ENCODE results near the gene PCGF3.

PCGF3 gene

GRCh38 chr4:712093-712492, 6.5 kb downstream of the PCGF3 start:
- TF ChIP-seq POLR2AphosphoS5 (IDR thresholded peaks at IDR 0.05; ENCODE audit: low read depth, low read length) (no peak), TAF1 (IDR thresholded peaks at IDR 0.05; ENCODE audit: borderline replicate concordance, insufficient read depth, low read length) (no peak), SIN3A (IDR thresholded peaks at IDR 0.05; ENCODE audit: borderline replicate concordance, insufficient read depth, low read length) (no peak), FOXP2 (optimal IDR thresholded peaks at IDR 0.05; ENCODE audit: borderline replicate concordance, extremely low read depth, extremely low read length, insufficient read depth) (no peak)
- TF ChIP-seq, protein P1, sequence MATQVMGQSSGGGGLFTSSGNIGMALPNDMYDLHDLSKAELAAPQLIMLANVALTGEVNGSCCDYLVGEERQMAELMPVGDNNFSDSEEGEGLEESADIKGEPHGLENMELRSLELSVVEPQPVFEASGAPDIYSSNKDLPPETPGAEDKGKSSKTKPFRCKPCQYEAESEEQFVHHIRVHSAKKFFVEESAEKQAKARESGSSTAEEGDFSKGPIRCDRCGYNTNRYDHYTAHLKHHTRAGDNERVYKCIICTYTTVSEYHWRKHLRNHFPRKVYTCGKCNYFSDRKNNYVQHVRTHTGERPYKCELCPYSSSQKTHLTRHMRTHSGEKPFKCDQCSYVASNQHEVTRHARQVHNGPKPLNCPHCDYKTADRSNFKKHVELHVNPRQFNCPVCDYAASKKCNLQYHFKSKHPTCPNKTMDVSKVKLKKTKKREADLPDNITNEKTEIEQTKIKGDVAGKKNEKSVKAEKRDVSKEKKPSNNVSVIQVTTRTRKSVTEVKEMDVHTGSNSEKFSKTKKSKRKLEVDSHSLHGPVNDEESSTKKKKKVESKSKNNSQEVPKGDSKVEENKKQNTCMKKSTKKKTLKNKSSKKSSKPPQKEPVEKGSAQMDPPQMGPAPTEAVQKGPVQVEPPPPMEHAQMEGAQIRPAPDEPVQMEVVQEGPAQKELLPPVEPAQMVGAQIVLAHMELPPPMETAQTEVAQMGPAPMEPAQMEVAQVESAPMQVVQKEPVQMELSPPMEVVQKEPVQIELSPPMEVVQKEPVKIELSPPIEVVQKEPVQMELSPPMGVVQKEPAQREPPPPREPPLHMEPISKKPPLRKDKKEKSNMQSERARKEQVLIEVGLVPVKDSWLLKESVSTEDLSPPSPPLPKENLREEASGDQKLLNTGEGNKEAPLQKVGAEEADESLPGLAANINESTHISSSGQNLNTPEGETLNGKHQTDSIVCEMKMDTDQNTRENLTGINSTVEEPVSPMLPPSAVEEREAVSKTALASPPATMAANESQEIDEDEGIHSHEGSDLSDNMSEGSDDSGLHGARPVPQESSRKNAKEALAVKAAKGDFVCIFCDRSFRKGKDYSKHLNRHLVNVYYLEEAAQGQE (IDR thresholded peaks at IDR 0.05; ENCODE audit: insufficient read depth in 1 of 2, low read depth in 2 of 2, low read length in 2 of 2): no peak

- TF ChIP-seq FOXP2 (optimal IDR thresholded peaks at IDR 0.05; ENCODE audit: borderline replicate concordance, extremely low read depth, extremely low read length, insufficient read depth): no peak
- TF ChIP-seq TAF1 (IDR thresholded peaks at IDR 0.05; ENCODE audit: borderline replicate concordance, insufficient read depth, low read length): no peak
- TF ChIP-seq, protein P1 (IDR thresholded peaks at IDR 0.05; ENCODE audit: insufficient read depth in 1 of 2, low read depth in 2 of 2, low read length in 2 of 2): no peak
- TF ChIP-seq SIN3A (IDR thresholded peaks at IDR 0.05; ENCODE audit: borderline replicate concordance, insufficient read depth, low read length): no peak
- TF ChIP-seq POLR2AphosphoS5 (IDR thresholded peaks at IDR 0.05; ENCODE audit: low read depth, low read length): no peak
Observed at GRCh38 chr4:712916-713632, 7.4 kb downstream of the PCGF3 start.

DNA sequence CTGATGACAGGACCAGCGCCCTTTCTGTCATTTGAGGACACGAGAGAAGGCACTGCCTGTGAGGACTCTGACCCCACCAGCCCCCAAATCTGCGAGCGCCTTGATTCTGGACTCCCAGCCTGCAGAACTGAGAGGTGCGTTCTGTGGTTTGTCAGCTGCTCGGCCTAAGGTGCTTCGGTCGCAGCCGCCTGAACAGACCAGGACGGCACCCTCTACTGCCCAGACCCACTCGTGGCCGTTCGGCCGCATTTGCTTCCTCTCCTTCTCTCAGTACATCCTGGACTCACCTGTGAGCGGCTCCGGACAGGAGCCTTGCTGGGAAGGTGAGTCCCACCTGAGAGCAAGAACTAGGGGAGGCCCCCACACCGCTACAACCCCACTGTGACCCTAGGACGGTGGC, 8.5 kb downstream of the PCGF3 start:
- TF ChIP-seq SIN3A (IDR thresholded peaks at IDR 0.05; ENCODE audit: borderline replicate concordance, insufficient read depth, low read length) (no peak), TAF1 (IDR thresholded peaks at IDR 0.05; ENCODE audit: borderline replicate concordance, insufficient read depth, low read length) (no peak), FOXP2 (optimal IDR thresholded peaks at IDR 0.05; ENCODE audit: borderline replicate concordance, extremely low read depth, extremely low read length, insufficient read depth) (no peak), POLR2AphosphoS5 (IDR thresholded peaks at IDR 0.05; ENCODE audit: low read depth, low read length) (no peak)
- TF ChIP-seq, protein P1 (IDR thresholded peaks at IDR 0.05; ENCODE audit: insufficient read depth in 1 of 2, low read depth in 2 of 2, low read length in 2 of 2): no peak

DNA sequence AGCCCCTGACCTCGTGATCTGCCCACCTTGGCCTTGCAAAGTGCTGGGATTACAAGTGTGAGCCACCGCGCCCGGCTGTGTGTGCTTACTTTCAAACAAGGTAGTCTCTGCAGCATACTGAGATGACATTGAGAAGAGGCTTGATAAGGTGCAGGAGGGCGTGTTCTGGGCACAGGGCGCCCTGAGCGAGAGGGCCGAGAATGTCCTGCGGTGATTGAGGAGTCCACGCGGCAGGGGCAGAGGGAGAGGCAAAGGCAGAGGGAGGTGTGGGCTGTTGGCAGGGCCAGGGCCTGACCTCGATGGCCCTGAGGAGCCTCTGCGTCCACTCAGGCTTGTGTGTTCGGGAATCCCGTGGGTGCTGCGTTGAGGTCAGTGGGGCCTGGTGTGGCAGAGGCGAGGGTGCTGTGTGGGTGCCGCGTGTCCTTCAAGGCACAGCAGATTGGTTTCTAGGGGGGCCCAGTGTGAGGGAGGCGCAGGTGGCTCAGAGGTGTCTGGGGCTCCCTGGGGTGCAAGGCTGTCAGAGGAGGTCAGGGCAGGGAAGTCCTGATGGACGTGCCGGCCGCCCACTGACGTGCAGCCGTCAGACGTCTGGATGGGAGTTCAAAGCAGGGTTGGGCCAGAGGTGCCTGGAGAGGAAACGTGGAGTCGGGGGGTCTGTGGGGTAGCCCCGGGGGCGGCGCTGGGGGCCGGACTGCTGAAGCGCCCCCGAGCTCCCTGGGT, 12.1 kb downstream of the PCGF3 start:
- no peak for TF ChIP-seq FOXP2 (optimal IDR thresholded peaks at IDR 0.05; ENCODE audit: borderline replicate concordance, extremely low read depth, extremely low read length, insufficient read depth)
- TF ChIP-seq, protein P1 (IDR thresholded peaks at IDR 0.05; ENCODE audit: insufficient read depth in 1 of 2, low read depth in 2 of 2, low read length in 2 of 2): no peak
- no peak for TF ChIP-seq TAF1 (IDR thresholded peaks at IDR 0.05; ENCODE audit: borderline replicate concordance, insufficient read depth, low read length)
- TF ChIP-seq POLR2AphosphoS5 (IDR thresholded peaks at IDR 0.05; ENCODE audit: low read depth, low read length): no peak
- no peak for TF ChIP-seq SIN3A (IDR thresholded peaks at IDR 0.05; ENCODE audit: borderline replicate concordance, insufficient read depth, low read length)
